ENCODE data around the gene CREB5.
A peak's percentile ranks its signal among the peaks of the same experiment; 100 is the strongest.

The CREB5 gene

GRCh38 chr7:28479507-28479947, 67.2 kb downstream of the CREB5 start:
- DNase-seq (ENCODE audit: low read depth) = no peak

- no peak for DNase-seq (ENCODE audit: low read depth)
Measured at GRCh38 chr7:28480595-28480994, 68.3 kb downstream of the CREB5 start.

DNA sequence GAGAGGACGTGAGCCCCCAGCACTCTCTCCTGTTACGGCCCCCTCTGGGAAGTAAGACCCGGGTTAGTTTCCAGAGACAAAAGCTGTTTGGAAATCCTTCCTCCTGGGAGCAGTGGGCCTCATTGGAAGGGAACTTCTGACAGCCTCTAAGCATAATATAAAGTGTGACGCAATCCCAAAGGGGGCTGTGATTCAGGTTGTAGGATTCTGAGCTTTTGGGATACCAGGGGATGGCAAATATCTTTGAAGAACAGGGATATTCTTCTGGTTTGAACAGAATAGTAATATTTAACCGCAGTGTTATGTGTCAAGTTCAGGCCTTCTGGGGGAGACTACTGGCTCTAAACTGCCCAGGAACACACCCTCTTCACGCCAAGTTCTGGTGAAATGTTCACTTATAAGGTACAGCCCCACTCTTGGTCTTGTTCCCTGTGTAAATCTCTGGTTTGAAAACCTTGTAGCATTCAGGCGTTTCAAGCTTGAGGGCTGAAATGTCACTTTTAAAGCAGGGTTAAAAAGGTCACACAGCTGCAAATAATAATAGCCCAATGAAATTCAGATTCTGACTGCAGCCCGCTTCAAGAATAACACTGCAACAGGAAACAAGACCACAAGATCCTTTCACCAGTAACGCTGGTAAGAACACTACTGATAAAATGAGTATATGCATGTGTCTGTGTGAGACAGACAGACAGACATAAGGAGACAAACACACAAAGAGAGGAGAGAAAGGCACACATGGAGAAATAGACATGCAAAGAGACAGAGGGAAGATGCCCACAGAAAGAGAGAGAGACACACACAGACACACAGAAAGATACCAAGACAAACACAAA, 69.0 kb downstream of the CREB5 start:
- peak; percentile 30 for DNase-seq (ENCODE audit: low read depth)

- DNase-seq (ENCODE audit: low read depth) = peak; percentile 65
Measured at GRCh38 chr7:28483112-28483511, 70.8 kb downstream of the CREB5 start.

- peak; percentile 83 for DNase-seq (ENCODE audit: low read depth)
Measured at GRCh38 chr7:28483908-28484605, 71.7 kb downstream of the CREB5 start.

GRCh38 chr7:28484606-28484935, 72.3 kb downstream of the CREB5 start:
- DNase-seq (ENCODE audit: low read depth) = no peak

- no peak for DNase-seq (ENCODE audit: low read depth)
Measured at GRCh38 chr7:28487487-28487886, 75.2 kb downstream of the CREB5 start.

DNA sequence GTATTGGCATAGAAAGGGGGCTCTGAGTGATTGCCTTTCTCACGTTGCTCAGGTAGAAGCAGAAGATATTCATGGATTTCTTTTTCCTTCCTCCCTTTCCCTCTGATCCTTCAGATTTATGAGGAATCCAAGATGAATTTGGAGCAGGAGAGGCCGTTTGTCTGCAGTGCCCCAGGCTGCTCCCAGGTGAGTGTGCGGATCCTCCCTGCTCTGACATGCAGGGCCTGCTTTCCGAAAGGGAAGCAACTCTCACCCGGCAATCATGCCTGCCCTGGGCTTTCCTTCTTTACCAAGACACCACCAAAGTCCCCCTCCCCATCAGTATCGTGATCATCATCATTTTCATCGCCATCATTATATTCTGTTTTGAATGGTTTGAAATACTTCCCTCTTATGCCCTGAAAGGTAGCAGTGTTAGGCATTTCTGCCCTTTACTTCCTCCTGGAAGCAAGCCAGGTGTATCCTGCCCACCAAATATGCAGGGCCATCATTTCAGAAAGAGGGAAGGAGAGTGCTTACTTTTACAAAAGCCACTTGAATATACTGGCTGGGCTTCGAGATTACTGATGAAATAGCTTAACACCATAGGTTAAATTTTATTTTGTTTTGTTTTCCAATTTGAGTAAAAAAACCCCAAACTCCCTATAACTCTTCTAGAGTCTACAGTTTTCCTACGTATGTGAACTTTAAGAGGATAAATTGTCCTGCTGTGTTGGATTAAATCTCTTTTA, 75.9 kb downstream of the CREB5 start:
- DNase-seq (ENCODE audit: low read depth) = no peak

DNA sequence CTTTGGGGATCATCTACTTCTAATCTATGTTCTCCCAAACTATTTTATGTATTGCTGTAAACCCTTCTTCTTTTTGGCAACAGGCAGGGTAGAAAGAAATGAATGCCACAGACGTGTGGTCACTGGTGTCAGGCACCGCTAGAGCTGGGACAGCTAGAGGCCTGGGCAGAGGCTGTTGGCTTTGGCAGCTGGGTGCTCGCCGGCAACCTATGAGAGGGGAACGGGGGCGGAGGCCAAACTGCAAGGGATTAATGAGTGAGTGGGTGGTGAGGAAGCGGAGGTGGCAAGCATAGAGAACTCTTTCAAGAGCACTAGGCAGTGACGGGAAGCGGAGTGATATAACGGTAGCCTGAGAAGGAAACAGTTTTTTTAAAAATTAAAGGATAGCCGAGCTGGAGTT, 78.5 kb downstream of the CREB5 start:
- DNase-seq (ENCODE audit: low read depth) = no peak

DNA sequence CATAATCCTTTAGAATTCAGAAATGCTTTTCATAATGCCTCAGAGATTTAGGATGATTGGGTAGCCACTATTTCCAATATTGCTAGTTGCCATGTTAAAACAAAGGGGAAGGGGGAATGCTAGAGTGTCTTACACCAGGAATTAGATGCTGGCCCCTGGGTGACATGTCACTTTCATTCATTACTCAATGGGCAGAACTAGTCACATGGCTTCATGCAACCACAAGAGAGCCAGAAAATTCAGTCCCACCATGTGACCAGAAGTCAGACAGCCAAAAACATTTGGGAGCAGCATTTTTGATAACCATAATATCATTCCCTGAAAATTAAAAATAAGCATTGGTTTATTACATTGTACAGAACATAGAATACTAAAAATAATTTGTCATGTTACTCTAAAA, 81.2 kb downstream of the CREB5 start:
- DNase-seq (ENCODE audit: low read depth) = no peak

- no peak for DNase-seq (ENCODE audit: low read depth)
Measured at GRCh38 chr7:28497009-28497408, 84.7 kb downstream of the CREB5 start.

GRCh38 chr7:28498636-28499035, 86.3 kb downstream of the CREB5 start:
- no peak for DNase-seq (ENCODE audit: low read depth)

- no peak for DNase-seq (ENCODE audit: low read depth)
Measured at GRCh38 chr7:28500138-28500537, 87.8 kb downstream of the CREB5 start.

DNA sequence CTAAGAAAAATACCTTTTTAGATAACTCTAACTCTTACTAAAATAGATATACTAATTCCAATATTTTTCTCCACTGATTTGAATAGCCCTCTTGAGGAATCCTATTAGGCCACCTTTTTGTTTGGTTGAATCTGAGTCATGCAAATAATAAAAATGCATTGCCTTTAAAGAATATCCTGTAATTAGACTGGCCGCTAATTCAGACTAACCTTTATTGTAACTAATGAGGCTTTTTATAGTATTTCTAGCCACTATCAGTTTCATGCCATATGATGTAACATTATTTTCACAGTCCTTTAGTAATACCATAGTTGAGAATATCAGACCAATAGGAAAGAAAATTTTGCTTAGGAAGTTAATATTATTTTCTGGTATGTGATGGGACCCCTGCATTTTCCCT, 90.1 kb downstream of the CREB5 start:
- no peak for DNase-seq (ENCODE audit: low read depth)

- no peak for DNase-seq (ENCODE audit: low read depth)
Measured at GRCh38 chr7:28503396-28503795, 91.1 kb downstream of the CREB5 start.

- DNase-seq (ENCODE audit: low read depth) = no peak
Measured at GRCh38 chr7:28505014-28505413, 92.7 kb downstream of the CREB5 start.

DNA sequence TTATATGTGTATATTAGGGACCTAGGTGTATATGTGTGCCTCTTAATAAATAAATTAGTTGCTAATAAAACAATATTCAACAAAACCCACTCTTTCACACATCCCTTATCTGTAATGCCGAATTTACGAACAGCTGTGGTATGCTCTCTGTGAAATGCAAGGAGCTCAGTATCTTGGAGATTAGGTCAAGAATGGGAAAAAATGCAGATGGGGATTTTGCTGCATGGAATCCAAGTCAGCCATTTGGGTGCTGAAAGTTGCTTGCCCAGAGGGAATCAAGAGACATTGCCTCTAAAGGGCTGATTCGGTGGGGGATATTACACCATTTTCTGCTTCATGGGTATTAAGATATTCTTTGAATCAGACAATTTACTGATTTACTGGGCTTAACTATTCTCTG, 93.5 kb downstream of the CREB5 start:
- no peak for DNase-seq (ENCODE audit: low read depth)

- no peak for DNase-seq (ENCODE audit: low read depth)
Measured at GRCh38 chr7:28507525-28508282, 95.4 kb downstream of the CREB5 start.

- no peak for DNase-seq (ENCODE audit: low read depth)
Measured at GRCh38 chr7:28509251-28510025, 97.1 kb downstream of the CREB5 start.

DNA sequence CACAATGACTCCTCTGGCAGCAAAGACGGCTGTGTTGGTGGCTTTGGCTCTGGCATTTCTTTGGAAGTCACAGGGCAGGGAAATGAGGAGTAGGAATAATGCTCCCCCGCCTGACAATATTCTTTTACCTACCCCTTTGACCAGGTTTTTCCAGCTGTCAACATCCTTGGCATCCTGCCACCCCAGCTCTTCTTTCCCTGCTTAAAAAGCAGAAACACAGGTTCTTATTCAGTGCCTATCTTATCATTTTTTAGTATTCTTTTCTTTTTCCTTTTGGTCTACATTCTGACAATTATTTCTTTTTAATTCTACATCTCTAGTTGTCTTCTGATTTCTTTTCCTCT, 97.7 kb downstream of the CREB5 start:
- no peak for DNase-seq (ENCODE audit: low read depth)

DNA sequence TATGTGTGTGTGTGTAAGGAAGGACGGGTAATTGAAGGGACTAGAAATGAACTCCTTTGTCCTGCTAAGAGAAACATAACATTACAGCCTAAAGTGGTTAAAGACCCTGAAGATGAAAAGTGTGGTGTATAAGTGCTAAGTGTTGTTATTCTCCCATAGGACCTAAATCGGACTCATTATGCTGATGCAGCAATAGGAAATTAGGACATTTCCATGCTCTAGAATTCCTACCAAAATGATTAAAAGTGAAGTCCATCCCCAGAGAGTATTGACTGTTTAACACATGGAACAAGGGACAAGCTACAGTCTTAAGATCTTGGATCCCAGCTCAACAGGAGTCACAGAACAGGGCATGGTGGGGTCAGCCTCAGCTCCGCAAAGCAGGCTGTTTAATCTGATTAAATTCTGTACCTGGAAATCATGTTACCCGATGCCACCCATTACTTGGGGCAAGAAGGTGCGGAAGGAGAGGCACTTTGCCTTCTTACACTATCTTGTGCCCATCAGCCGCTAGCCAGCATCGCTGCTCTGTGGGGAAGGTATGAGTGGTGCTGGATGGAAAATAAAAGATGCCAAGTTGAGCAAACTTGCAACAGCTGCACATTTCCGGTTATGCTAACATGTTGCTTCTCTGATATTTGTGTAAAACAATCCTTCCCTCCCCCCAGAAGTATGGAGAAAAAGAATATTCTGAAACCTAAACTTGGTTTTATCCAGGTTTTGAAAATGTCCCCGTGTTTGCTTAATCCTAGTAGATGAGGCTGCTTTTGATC, 100.5 kb downstream of the CREB5 start:
- no peak for DNase-seq (ENCODE audit: low read depth)

Measured in EH (cell line).